Keratinocyte (primary cell): ENCODE results near the gene ARID1B.

ENCODE experiments used
- EZH2 ChIP-seq: IDR thresholded peaks from one replicate; pipeline ENCODE4 v1.6.1; 2012; ENCODE audit warnings: inconsistent platforms, mild to moderate bottlenecking, low read length, moderate library complexity
- TF ChIP-seq, protein P1 (sequence below), 3 experiments: IDR thresholded peaks in 1 of 3; conservative IDR thresholded peaks in 1 of 3; optimal IDR thresholded peaks in 1 of 3; 2 replicates in 2 of 3; 3 replicates in 1 of 3; pipeline versions ENCODE3 to v1.5.1; 2011; ENCODE audit warnings: low read length in 3 of 3, mild to moderate bottlenecking in 3 of 3, moderate library complexity in 2 of 3, control low read depth in 1 of 3, inconsistent platforms in 1 of 3; ENCODE audit not compliant: insufficient read depth in 2 of 3; ENCODE audit errors: extremely low read depth in 1 of 3

DNA sequence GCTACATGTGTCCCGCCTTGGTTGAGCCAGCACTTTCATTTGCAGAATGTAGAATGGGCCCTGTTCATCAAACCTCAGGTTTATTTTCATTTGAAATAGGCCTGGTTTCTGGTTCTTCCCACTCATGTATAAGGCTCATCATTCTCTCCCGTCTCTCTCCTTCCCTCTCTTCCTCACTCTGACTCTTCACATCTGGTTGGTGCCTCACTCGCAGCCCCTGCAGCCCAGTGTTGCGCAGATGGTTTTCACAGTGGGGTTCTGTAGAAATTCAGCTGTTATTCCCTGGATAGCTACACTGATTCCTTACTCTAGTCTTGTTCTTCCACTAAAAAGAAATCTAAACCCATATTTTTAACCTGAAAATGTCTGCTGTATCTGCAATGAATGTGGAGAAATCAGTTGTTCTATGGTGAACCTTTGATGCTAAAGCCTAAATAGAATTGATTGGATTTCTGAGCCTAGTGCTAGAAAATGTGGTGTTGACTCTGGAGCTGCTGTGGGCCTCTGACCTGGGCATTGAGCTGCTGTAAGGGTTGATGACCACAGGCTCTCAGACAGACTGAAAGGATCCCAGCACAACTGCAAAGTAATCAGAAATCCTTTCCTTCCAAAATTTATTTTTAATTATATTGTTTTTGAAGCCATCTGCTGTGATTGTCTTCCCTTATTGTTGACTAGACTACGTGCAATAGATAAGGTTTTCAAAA is 395.8 kb downstream of the ARID1B start:
- TF ChIP-seq EZH2, result no peak
- TF ChIP-seq, protein P1, sequence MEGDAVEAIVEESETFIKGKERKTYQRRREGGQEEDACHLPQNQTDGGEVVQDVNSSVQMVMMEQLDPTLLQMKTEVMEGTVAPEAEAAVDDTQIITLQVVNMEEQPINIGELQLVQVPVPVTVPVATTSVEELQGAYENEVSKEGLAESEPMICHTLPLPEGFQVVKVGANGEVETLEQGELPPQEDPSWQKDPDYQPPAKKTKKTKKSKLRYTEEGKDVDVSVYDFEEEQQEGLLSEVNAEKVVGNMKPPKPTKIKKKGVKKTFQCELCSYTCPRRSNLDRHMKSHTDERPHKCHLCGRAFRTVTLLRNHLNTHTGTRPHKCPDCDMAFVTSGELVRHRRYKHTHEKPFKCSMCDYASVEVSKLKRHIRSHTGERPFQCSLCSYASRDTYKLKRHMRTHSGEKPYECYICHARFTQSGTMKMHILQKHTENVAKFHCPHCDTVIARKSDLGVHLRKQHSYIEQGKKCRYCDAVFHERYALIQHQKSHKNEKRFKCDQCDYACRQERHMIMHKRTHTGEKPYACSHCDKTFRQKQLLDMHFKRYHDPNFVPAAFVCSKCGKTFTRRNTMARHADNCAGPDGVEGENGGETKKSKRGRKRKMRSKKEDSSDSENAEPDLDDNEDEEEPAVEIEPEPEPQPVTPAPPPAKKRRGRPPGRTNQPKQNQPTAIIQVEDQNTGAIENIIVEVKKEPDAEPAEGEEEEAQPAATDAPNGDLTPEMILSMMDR (optimal IDR thresholded peaks at IDR 0.05 in 1 of 3, IDR thresholded peaks at IDR 0.05 in 1 of 3, conservative IDR thresholded peaks at IDR 0.05 in 1 of 3; ENCODE audit: extremely low read depth in 1 of 3, insufficient read depth in 2 of 3, low read length in 3 of 3), result no peak
